ENCODE measurements around the gene PHLDA2.

PHLDA2 gene

GRCh38 chr11:2881076-2881980 lies 47.9 kb downstream of the PHLDA2 start:
- H3K27me3 ChIP-seq = peaks cover 93% of the 10 kb centered on the region
- no peaks in the 10 kb centered on the region for H3K9me3 ChIP-seq
- H3K4me3 ChIP-seq (ENCODE audit: low read depth in 1 of 2, low read length in 1 of 2) = no peak overlapping the region
- no peak overlapping the region for H3K27ac ChIP-seq
- H3K36me3 ChIP-seq = no peaks in the 10 kb centered on the region
- peaks cover 18 to 21% of the 10 kb centered on the region in 2 experiments for H3K4me1 ChIP-seq (ENCODE audit: control insufficient read depth in 1 of 2, insufficient read depth in 1 of 2, low read depth in 1 of 2, low read length in 1 of 2)
- no peak for TF ChIP-seq CTCF (IDR thresholded peaks at IDR 0.05)

- H3K27ac ChIP-seq = no peak overlapping the region
- no peaks in the 10 kb centered on the region for H3K36me3 ChIP-seq
- peaks cover 15 to 18% of the 10 kb centered on the region in 2 experiments for H3K4me1 ChIP-seq (ENCODE audit: control insufficient read depth in 1 of 2, insufficient read depth in 1 of 2, low read depth in 1 of 2, low read length in 1 of 2)
- H3K27me3 ChIP-seq = peaks cover 95% of the 10 kb centered on the region
- no peak for TF ChIP-seq CTCF (IDR thresholded peaks at IDR 0.05)
- no peak overlapping the region for H3K4me3 ChIP-seq (ENCODE audit: low read depth in 1 of 2, low read length in 1 of 2)
- no peaks in the 10 kb centered on the region for H3K9me3 ChIP-seq
These were observed 48.6 kb downstream of the PHLDA2 start for GRCh38 chr11:2880646-2881045.

GRCh38 chr11:2878782-2879181 lies 50.4 kb downstream of the PHLDA2 start:
- Histone ChIP-seq H3K9me3 (no peaks in the 10 kb centered on the region), H3K36me3 (no peaks in the 10 kb centered on the region), H3K27ac (no peak overlapping the region), H3K4me1 (ENCODE audit: control insufficient read depth in 1 of 2, insufficient read depth in 1 of 2, low read depth in 1 of 2, low read length in 1 of 2) (peaks cover 2 to 3% of the 10 kb centered on the region in 2 experiments), H3K4me3 (ENCODE audit: low read depth in 1 of 2, low read length in 1 of 2) (no peak overlapping the region), H3K27me3 (peaks cover 92% of the 10 kb centered on the region)
- TF ChIP-seq CTCF (IDR thresholded peaks at IDR 0.05) = no peak

All from neutrophil (primary cell).